ENCODE measurements around the gene SERPING1.

The SERPING1 gene

GRCh38 chr11:57652662-57653061 lies 55.2 kb downstream of the SERPING1 start:
- DNase-seq (ENCODE audit: low read depth), result no peak

GRCh38 chr11:57653163-57653562 lies 55.7 kb downstream of the SERPING1 start:
- DNase-seq (ENCODE audit: low read depth), result no peak

- no peak for DNase-seq (ENCODE audit: low read depth)
Measured at GRCh38 chr11:57656885-57657193, 59.4 kb downstream of the SERPING1 start.

- DNase-seq (ENCODE audit: low read depth), result peak; percentile 99
Measured at GRCh38 chr11:57657194-57658022, 59.9 kb downstream of the SERPING1 start, which contains the start of gene CLP1. Gene CLP1, plus strand, starts transcription at chr11:57657762. Its CDS starts 1,715 bp downstream, at chr11:57659477.

- no peak for DNase-seq (ENCODE audit: low read depth)
Measured at GRCh38 chr11:57658023-57658361, 60.5 kb downstream of the SERPING1 start.

- DNase-seq (ENCODE audit: low read depth), result no peak
Measured at GRCh38 chr11:57659669-57660068, 62.2 kb downstream of the SERPING1 start.

- DNase-seq (ENCODE audit: low read depth), result no peak
Measured at GRCh38 chr11:57662893-57663292, 65.4 kb downstream of the SERPING1 start.

- no peak for DNase-seq (ENCODE audit: low read depth)
Measured at GRCh38 chr11:57663975-57664374, 66.5 kb downstream of the SERPING1 start.
